ENCODE results near the gene LCN1. TPM values are rescaled to one million over a fixed set of nuclear protein-coding genes. Genes with fewer than 3 reads are reported as not detected.

The LCN1 gene
- total RNA-seq, 3 donors from 2014 or later, result not detected

GRCh38 chr9:135476561-135477355 is 44.5 kb upstream of the LCN1 start:
- H3K4me1 ChIP-seq, result peaks cover 5 to 6% of the 10 kb centered on the region in 2 donors
- H3K27me3 ChIP-seq, result no peaks in the 10 kb centered on the region
- no peak overlapping the region for H3K27ac ChIP-seq
- no peak for DNase-seq (ENCODE audit: low spot score in 2 of 2)
- no peaks in the 10 kb centered on the region for H3K36me3 ChIP-seq
- H3K4me3 ChIP-seq, result no peak overlapping the region
- no peaks in the 10 kb centered on the region for H3K9me3 ChIP-seq
- TF ChIP-seq CTCF (IDR thresholded peaks at IDR 0.05) (no peak), POLR2A (IDR thresholded peaks at IDR 0.05) (no peak), POLR2AphosphoS5 (IDR thresholded peaks at IDR 0.05) (no peak)
- intact Hi-C loops (cut with DNase I; ENCODE audit: low total_unique reads), result no loop called here

GRCh38 chr9:135478191-135478590 is 43.0 kb upstream of the LCN1 start:
- no peaks in the 10 kb centered on the region for H3K27me3 ChIP-seq
- TF ChIP-seq POLR2AphosphoS5 (IDR thresholded peaks at IDR 0.05), result no peak
- TF ChIP-seq POLR2A (IDR thresholded peaks at IDR 0.05), result no peak
- no peak for TF ChIP-seq CTCF (IDR thresholded peaks at IDR 0.05)
- DNase-seq (ENCODE audit: low spot score in 2 of 2), result no peak
- intact Hi-C loops (cut with DNase I; ENCODE audit: low total_unique reads), result no loop called here
- no peaks in the 10 kb centered on the region for H3K9me3 ChIP-seq
- H3K4me3 ChIP-seq, result no peak overlapping the region
- no peak overlapping the region for H3K27ac ChIP-seq
- H3K36me3 ChIP-seq, result no peaks in the 10 kb centered on the region
- peaks cover 5 to 6% of the 10 kb centered on the region in 2 donors for H3K4me1 ChIP-seq

- Histone ChIP-seq H3K4me3 (peak overlapping the region; percentile 62 to 86 (median 77)), H3K27me3 (no peaks in the 10 kb centered on the region), H3K4me1 (peaks cover 5 to 6% of the 10 kb centered on the region in 2 donors), H3K9me3 (no peaks in the 10 kb centered on the region), H3K27ac (peak overlapping the region; percentile 69 to 85), H3K36me3 (no peaks in the 10 kb centered on the region)
- DNase-seq (ENCODE audit: low spot score in 2 of 2), result peak in 1 of 2 donors; percentile 37
- TF ChIP-seq CTCF (IDR thresholded peaks at IDR 0.05), result no peak
- no peak for TF ChIP-seq POLR2AphosphoS5 (IDR thresholded peaks at IDR 0.05)
- TF ChIP-seq POLR2A (IDR thresholded peaks at IDR 0.05), result no peak
- intact Hi-C loops (cut with DNase I; ENCODE audit: low total_unique reads), result no loop called here
These were observed 42.3 kb upstream of the LCN1 start for GRCh38 chr9:135478829-135479468.

GRCh38 chr9:135479469-135480052 is 41.7 kb upstream of the LCN1 start, which contains the start of gene PPP1R26:
PPP1R26 (plus strand) TSS chr9:135479782; CDS start chr9:135484511, 4,729 bp downstream.
- peak within 1 kb of the TSS; percentile 62 to 86 (median 77) for H3K4me3 ChIP-seq
- peaks cover 5 to 6% of the 10 kb centered on the region in 2 donors for H3K4me1 ChIP-seq
- no peaks in the 10 kb centered on the region for H3K9me3 ChIP-seq
- intact Hi-C loops (cut with DNase I; ENCODE audit: low total_unique reads), result no loop called here
- TF ChIP-seq POLR2A (IDR thresholded peaks at IDR 0.05) (no peak), POLR2AphosphoS5 (IDR thresholded peaks at IDR 0.05) (no peak), CTCF (IDR thresholded peaks at IDR 0.05) (no peak)
- no peak for DNase-seq (ENCODE audit: low spot score in 2 of 2)
- no peaks in the 10 kb centered on the region for H3K27me3 ChIP-seq
- H3K36me3 ChIP-seq, result no peaks in the 10 kb centered on the region
- H3K27ac ChIP-seq, result peak within 1 kb of the TSS; percentile 69 to 85
